SK-N-SH (cell line): ENCODE data around the gene TMEM184B. TPM values are rescaled to one million over a fixed set of nuclear protein-coding genes. Genes with fewer than 3 reads are reported as not detected.

ENCODE experiments used
- CTCF ChIA-PET: fragments of 300-600, 350-600 bp; formaldehyde crosslinking; extraction: SDS; loops from one replicate; lab custom pipeline; 2021; lab: Yijun Ruan, JAX
- POLR2A ChIA-PET: fragments of 350-600 bp; sonication (Branson Sonifier 250); formaldehyde crosslinking; extraction: SDS; loops from one replicate; lab custom pipeline; 2020; ENCODE audit warnings: antibody characterized with exemption, inconsistent platforms; lab: Yijun Ruan, JAX
- DNase-seq: peaks from one replicate; pipeline ENCODE4 v3.0.0; 2012
- H2AFZ ChIP-seq: fragments of 200-600 bp; sonication (generic); 2 replicates; pipeline ENCODE4 v1.8.1; 2016; ENCODE audit warnings: antibody characterized with exemption, mild to moderate bottlenecking, low read depth
- H3F3A ChIP-seq: fragments of 200-600 bp; sonication (generic); replicated peaks from 2 replicates; pipeline ENCODE3; 2016; ENCODE audit warnings: antibody characterized with exemption, mild to moderate bottlenecking; ENCODE audit not compliant: insufficient read depth
- H3K27ac ChIP-seq, 2 experiments: fragments of 200-500 bp in 1 of 2; fragments of 200-600 bp in 1 of 2; sonication (Bioruptor generic) in 1 of 2; sonication (generic), shearing (Covaris generic) in 1 of 2; 2 replicates each; pipeline versions ENCODE4 v1.5.1 to v1.6.1; 2014 to 2016; ENCODE audit warnings: low read depth in 2 of 2, inconsistent platforms in 1 of 2, low read length in 1 of 2, mild to moderate bottlenecking in 1 of 2, mixed read lengths in 1 of 2
- H3K27me3 ChIP-seq: fragments of 200-600 bp; sonication (generic), shearing (Covaris generic); 2 replicates; pipeline ENCODE4 v1.6.1; 2016; ENCODE audit warnings: mixed run types; ENCODE audit not compliant: insufficient read depth
- H3K36me3 ChIP-seq, 2 experiments: fragments of 200-500 bp in 1 of 2; fragments of 200-600 bp in 1 of 2; sonication (Bioruptor generic) in 1 of 2; sonication (generic) in 1 of 2; replicated peaks in 1 of 2; 2 replicates each; pipeline versions ENCODE3 to v1.5.1; 2014 to 2016; ENCODE audit warnings: low read length in 1 of 2, mild to moderate bottlenecking in 1 of 2; ENCODE audit not compliant: insufficient read depth in 2 of 2, control insufficient read depth in 1 of 2
- H3K4me1 ChIP-seq, 2 experiments: fragments of 200-500 bp in 1 of 2; fragments of 200-600 bp in 1 of 2; sonication (Bioruptor generic) in 1 of 2; sonication (generic), shearing (Covaris generic) in 1 of 2; 2 replicates each; pipeline versions ENCODE4 v1.5.1 to v1.6.1; 2014 to 2016; ENCODE audit warnings: low read depth in 1 of 2, low read length in 1 of 2, mixed run types in 1 of 2; ENCODE audit not compliant: insufficient read depth in 2 of 2, control insufficient read depth in 1 of 2
- H3K4me2 ChIP-seq: fragments of 200-600 bp; sonication (generic), shearing (Covaris generic); 2 replicates; pipeline ENCODE4 v1.6.1; 2017; ENCODE audit warnings: mixed run types
- H3K4me3 ChIP-seq, 2 experiments: fragments of 200-500 bp in 1 of 2; fragments of 200-600 bp in 1 of 2; sonication (Bioruptor generic) in 1 of 2; sonication (generic), shearing (Covaris generic) in 1 of 2; 2 replicates each; pipeline versions ENCODE4 v1.5.1 to v1.8.1; 2014 to 2016; ENCODE audit warnings: low read depth in 2 of 2, inconsistent platforms in 1 of 2, low read length in 1 of 2, mild to moderate bottlenecking in 1 of 2, mixed read lengths in 1 of 2, moderate library complexity in 1 of 2
- H3K79me2 ChIP-seq: fragments of 200-600 bp; sonication (generic); 2 replicates; pipeline ENCODE4 v1.8.1; 2017; ENCODE audit warnings: mild to moderate bottlenecking; ENCODE audit not compliant: insufficient read depth
- H3K9ac ChIP-seq: fragments of 200-600 bp; sonication (generic); 2 replicates; pipeline ENCODE4 v1.6.1; 2017; ENCODE audit warnings: mixed run types
- H3K9me2 ChIP-seq: fragments of 200-600 bp; sonication (generic); 2 replicates; pipeline ENCODE4 v1.6.1; 2017; ENCODE audit warnings: mixed run types
- H3K9me3 ChIP-seq: fragments of 200-600 bp; sonication (generic); 2 replicates; pipeline ENCODE4 v1.6.1; 2017; ENCODE audit warnings: mixed run types, mild to moderate bottlenecking, moderate library complexity
- H4K20me1 ChIP-seq: fragments of 200-600 bp; sonication (generic); 2 replicates; pipeline ENCODE4 v1.6.1; 2017; ENCODE audit warnings: mild to moderate bottlenecking, mixed run types; ENCODE audit not compliant: insufficient read depth
- FOSL2 ChIP-seq: IDR thresholded peaks from 2 replicates; pipeline ENCODE4 v1.4.0; 2012; ENCODE audit warnings: low read depth, mild to moderate bottlenecking, moderate library complexity, borderline replicate concordance
- FOXM1 ChIP-seq: IDR thresholded peaks from 2 replicates; pipeline ENCODE4 v1.4.0; 2012; ENCODE audit warnings: low read depth, mild to moderate bottlenecking
- GABPA ChIP-seq: IDR thresholded peaks from 2 replicates; pipeline ENCODE4 v1.4.0; 2012; ENCODE audit warnings: low read depth, mild to moderate bottlenecking
- JUND ChIP-seq: IDR thresholded peaks from 2 replicates; pipeline ENCODE4 v1.4.0; 2012
- PBX3 ChIP-seq: IDR thresholded peaks from 2 replicates; pipeline ENCODE4; 2012
- RFX5 ChIP-seq: IDR thresholded peaks from 2 replicates; pipeline ENCODE4 v1.6.1; 2012; ENCODE audit warnings: mild to moderate bottlenecking, improper control_type of control experiment, low read length
- TCF12 ChIP-seq: IDR thresholded peaks from 2 replicates; pipeline ENCODE4 v1.4.0; 2012
- TEAD4 ChIP-seq: IDR thresholded peaks from 2 replicates; pipeline ENCODE4 v1.4.0; 2012; ENCODE audit warnings: mild to moderate bottlenecking, borderline replicate concordance; ENCODE audit not compliant: insufficient read depth
- WGBS: methylation state at CpG from one replicate; pipeline ENCODE4 v1.1.6; 2017; ENCODE audit warnings: low lambda C conversion rate; 5-methylcytosine and 5-hydroxymethylcytosine counted together
- polyA plus RNA-seq, 3 experiments: library from polyadenylated mRNA; depleted of rRNA; stranded (reverse); fragments of >200 nt; gene quantifications; 2 replicates each; pipeline ENCODE4 v1.2.3, GENCODE V29; 2012

Gene TMEM184B
- polyA plus RNA-seq, 1 of the 3 experiments (the other 2 are of a cell fraction): 25.3 TPM

GRCh38 chr22:38219632-38220031 is 53.2 kb downstream of the TMEM184B start:
- Histone ChIP-seq H3K27me3 (no peaks in the 10 kb centered on the region), H3K4me2 (no peak overlapping the region), H4K20me1 (no peaks in the 10 kb centered on the region), H3K9me2 (no peaks in the 10 kb centered on the region), H2AFZ (no peak overlapping the region), H3K79me2 (no peaks in the 10 kb centered on the region), H3K4me3 (no peak overlapping the region), H3K4me1 (peaks cover 0 to 14% of the 10 kb centered on the region in 2 experiments; a peak in 2 of 4 replicates), H3K9me3 (no peaks in the 10 kb centered on the region), H3K36me3 (peaks cover 0 to 6% of the 10 kb centered on the region in 2 experiments), H3K9ac (no peak overlapping the region), H3F3A (peaks cover 4% of the 10 kb centered on the region), H3K27ac (peak overlapping the region in 1 of 2 experiments; percentile 85; a peak in 2 of 4 replicates)
- 76% methylated on average over 5 of the region's 10 CpGs for WGBS
- peak; percentile 36 for DNase-seq
- CTCF ChIA-PET: interaction anchor here (0.8 to 1.3 kb wide), 2 partner anchors 11 to 105 kb away, joined by 3 to 8 read pairs; no protein-coding TSS in a partner anchor
- no peak for TF ChIP-seq GABPA
- TF ChIP-seq, all 33 proteins: peak for 0
- POLR2A ChIA-PET: interaction anchor here (0.6 to 1.0 kb wide), 2 partner anchors 52 to 279 kb away, joined by 3 read pairs; no protein-coding TSS in a partner anchor

GRCh38 chr22:38218661-38219622 is 53.9 kb downstream of the TMEM184B start:
- no peak for DNase-seq
- peaks cover 0 to 4% of the 10 kb centered on the region in 2 experiments for H3K36me3 ChIP-seq
- peak overlapping the region in 1 of 2 experiments; percentile 85; a peak in 3 of 4 replicates for H3K27ac ChIP-seq
- POLR2A ChIA-PET: interaction anchor here (0.6 to 1.0 kb wide), 2 partner anchors 51 to 280 kb away, joined by 3 read pairs; no protein-coding TSS in a partner anchor
- no peaks in the 10 kb centered on the region for H3K27me3 ChIP-seq
- H3K4me3 ChIP-seq: no peak overlapping the region
- H3K4me1 ChIP-seq: peaks cover 0 to 14% of the 10 kb centered on the region in 2 experiments; a peak in 2 of 4 replicates
- no peaks in the 10 kb centered on the region for H3K9me3 ChIP-seq
- peaks cover 4% of the 10 kb centered on the region for H3F3A ChIP-seq
- TF ChIP-seq FOSL2: peak; percentile 51; the same call in 1 of the 2 replicates
- TF ChIP-seq FOXM1: no peak
- peak; percentile 47 for TF ChIP-seq JUND
- peak; percentile 81 for TF ChIP-seq TEAD4
- TF ChIP-seq RFX5: no peak
- TF ChIP-seq PBX3: no peak
- peak; percentile 53; the same call in 1 of the 2 replicates for TF ChIP-seq TCF12
- H3K9me2 ChIP-seq: no peaks in the 10 kb centered on the region
- H3K4me2 ChIP-seq: no peak overlapping the region
- no peaks in the 10 kb centered on the region for H4K20me1 ChIP-seq
- peak overlapping the region; percentile 56 for H3K9ac ChIP-seq
- H2AFZ ChIP-seq: no peak overlapping the region
- CTCF ChIA-PET: interaction anchor here (1.3 kb wide), 1 partner anchor 104 kb away, joined by 8 read pairs; no protein-coding TSS in a partner anchor
- no peaks in the 10 kb centered on the region for H3K79me2 ChIP-seq
- 93% methylated on average over 6 of the region's 25 CpGs for WGBS
